ENCODE measurements around the gene LY6G6C. TPM values are rescaled to one million over a fixed set of nuclear protein-coding genes. Genes with fewer than 3 reads are reported as not detected.

Gene LY6G6C
- total RNA-seq, 1 experiment from 2014 or later: not detected

GRCh38 chr6:31768363-31769257 is 47.1 kb upstream of the LY6G6C start:
- peaks cover 21% of the 10 kb centered on the region for H3K36me3 Mint-ChIP-seq (ENCODE audit: insufficient read depth, unreplicated experiment)
- BruUV-seq (replicated peaks): no TSS peak
- no peak for DNase-seq

GRCh38 chr6:31767096-31767645 is 45.6 kb upstream of the LY6G6C start:
- no peak for TF ChIP-seq CTCF (IDR thresholded peaks at IDR 0.05; ENCODE audit: unreplicated experiment)
- H3K4me3 Mint-ChIP-seq (ENCODE audit: low read depth, unreplicated experiment): no peak overlapping the region
- DNase-seq: no peak
- peaks cover 22% of the 10 kb centered on the region for H3K36me3 Mint-ChIP-seq (ENCODE audit: insufficient read depth, unreplicated experiment)
- no peaks in the 10 kb centered on the region for H3K27me3 Mint-ChIP-seq (ENCODE audit: unreplicated experiment)
- intact Hi-C loops (cut with micrococcal nuclease; ENCODE audit: unreplicated experiment): no loop called here
- H3K9me3 Mint-ChIP-seq (ENCODE audit: low read depth, unreplicated experiment): no peaks in the 10 kb centered on the region
- no peak overlapping the region for H3K27ac Mint-ChIP-seq (ENCODE audit: unreplicated experiment)
- CTCF ChIA-PET: interaction anchor here (0.7 kb wide), 1 partner anchor 769 kb away, joined by 3 read pairs; no protein-coding TSS in a partner anchor
- BruUV-seq (replicated peaks): no TSS peak
- peaks cover 17% of the 10 kb centered on the region for H3K4me1 Mint-ChIP-seq (ENCODE audit: low read depth, unreplicated experiment)

More at GRCh38 chr6:31768363-31769257, 47.1 kb upstream of the LY6G6C start:
- peaks cover 21% of the 10 kb centered on the region for H3K4me1 Mint-ChIP-seq (ENCODE audit: low read depth, unreplicated experiment)
- H3K4me3 Mint-ChIP-seq (ENCODE audit: low read depth, unreplicated experiment): no peak overlapping the region
- no peaks in the 10 kb centered on the region for H3K27me3 Mint-ChIP-seq (ENCODE audit: unreplicated experiment)
- intact Hi-C loops (cut with micrococcal nuclease; ENCODE audit: unreplicated experiment): loop anchor here (1.0 kb wide), 2 partner anchors 39 to 88 kb away; partner anchors contain the start of gene DDAH2
- CTCF ChIA-PET: interaction anchor here (1.3 to 2.8 kb wide), 7 partner anchors 29 to 222 kb away, joined by 4 to 51 read pairs (median 21); partner anchors contain the start of genes ATP6V1G2, DDAH2, LSM2 and LY6G5C
- no peak overlapping the region for H3K27ac Mint-ChIP-seq (ENCODE audit: unreplicated experiment)
- H3K9me3 Mint-ChIP-seq (ENCODE audit: low read depth, unreplicated experiment): no peaks in the 10 kb centered on the region
- no peak for TF ChIP-seq CTCF (IDR thresholded peaks at IDR 0.05; ENCODE audit: unreplicated experiment)

GRCh38 chr6:31765910-31766794 is 44.6 kb upstream of the LY6G6C start:
- no TSS peak for BruUV-seq (replicated peaks)
- H3K4me3 Mint-ChIP-seq (ENCODE audit: low read depth, unreplicated experiment): no peak overlapping the region

More at GRCh38 chr6:31765910-31766794, 44.6 kb upstream of the LY6G6C start:
- DNase-seq: no peak
- no peak overlapping the region for H3K27ac Mint-ChIP-seq (ENCODE audit: unreplicated experiment)
- no peaks in the 10 kb centered on the region for H3K27me3 Mint-ChIP-seq (ENCODE audit: unreplicated experiment)
- peaks cover 29% of the 10 kb centered on the region for H3K36me3 Mint-ChIP-seq (ENCODE audit: insufficient read depth, unreplicated experiment)
- peaks cover 17% of the 10 kb centered on the region for H3K4me1 Mint-ChIP-seq (ENCODE audit: low read depth, unreplicated experiment)
- no peaks in the 10 kb centered on the region for H3K9me3 Mint-ChIP-seq (ENCODE audit: low read depth, unreplicated experiment)
- intact Hi-C loops (cut with micrococcal nuclease; ENCODE audit: unreplicated experiment): no loop called here
- CTCF ChIA-PET: no interaction called here
- no peak for TF ChIP-seq CTCF (IDR thresholded peaks at IDR 0.05; ENCODE audit: unreplicated experiment)
